GM23248 (cell line): ENCODE results near the gene RIMOC1.

Source experiments
- EZH2 ChIP-seq: fragments of 200-600 bp; sonication (generic); IDR thresholded peaks from 2 replicates; pipeline ENCODE4 v1.6.1; 2018; ENCODE audit warnings: antibody characterized with exemption, mild to moderate bottlenecking; ENCODE audit not compliant: insufficient read depth, poor library complexity, severe bottlenecking
- EZH2phosphoT487 ChIP-seq: fragments of 200-600 bp; sonication (generic); IDR thresholded peaks from 2 replicates; pipeline ENCODE4 v1.6.1; 2018; ENCODE audit warnings: antibody characterized with exemption, moderate library complexity, mild to moderate bottlenecking, low read depth; ENCODE audit not compliant: insufficient read depth

GRCh38 chr5:41891066-41891707 is 13.0 kb upstream of the RIMOC1 start:
- TF ChIP-seq EZH2phosphoT487 (no peak), EZH2 (no peak)
